CD4-positive, alpha-beta T cell treated with Interleukin-6 at 100 ng/mL for 8 hours (primary cell): ENCODE measurements around the gene CCSER1.
"Not testable (repeated sequence)": the region's sequence is repeated elsewhere in the genome, so short reads cannot be mapped to it uniquely, and the experiment has no call there.

Experiments used
- DNase-seq: peaks from one replicate; pipeline ENCODE4 v3.0.0-alpha.2; 2020; ENCODE audit warnings: mixed read lengths, low spot score

The CCSER1 gene

GRCh38 chr4:91064157-91064853 is 937.1 kb downstream of the CCSER1 start:
- DNase-seq, result no peak

DNA sequence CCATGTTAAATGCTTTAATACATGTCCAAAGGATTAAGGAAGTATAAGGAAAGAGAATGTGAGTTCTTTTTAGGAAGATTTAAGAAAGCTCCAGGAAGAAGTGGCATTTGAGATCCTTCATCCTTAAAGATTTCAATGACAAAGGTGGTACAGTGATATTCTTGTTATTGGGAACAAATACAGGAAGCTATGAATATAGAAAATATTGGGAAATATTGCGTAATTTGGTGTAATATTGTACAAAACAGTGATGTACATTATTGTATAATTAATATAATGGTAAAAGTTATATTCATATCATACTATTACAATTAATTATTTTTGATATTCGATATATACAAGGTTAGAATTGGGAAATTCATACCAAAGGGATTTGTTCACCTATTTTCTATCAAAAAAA is 937.9 kb downstream of the CCSER1 start:
- DNase-seq, result no peak

DNA sequence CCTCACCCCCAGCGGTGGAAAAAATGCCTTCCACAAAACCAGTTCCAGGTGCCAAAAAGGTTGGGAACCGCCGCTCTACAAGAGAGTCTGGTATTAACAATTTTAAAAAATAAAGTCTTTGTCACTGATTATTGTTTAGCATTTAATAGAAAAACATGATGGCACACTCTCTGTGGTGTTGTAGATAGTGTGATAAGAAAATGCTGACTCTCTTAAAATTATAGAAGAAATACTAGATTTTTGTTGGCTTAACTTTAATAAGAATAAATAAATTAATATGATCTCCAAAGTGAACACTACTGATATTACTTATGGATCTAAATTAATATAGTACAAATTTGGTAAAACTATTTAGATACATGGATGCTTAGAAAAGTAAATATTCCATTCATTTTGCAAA is 943.5 kb downstream of the CCSER1 start:
- DNase-seq, result no peak

- DNase-seq, result no peak
Measured at GRCh38 chr4:91076147-91076546, 949.0 kb downstream of the CCSER1 start.

DNA sequence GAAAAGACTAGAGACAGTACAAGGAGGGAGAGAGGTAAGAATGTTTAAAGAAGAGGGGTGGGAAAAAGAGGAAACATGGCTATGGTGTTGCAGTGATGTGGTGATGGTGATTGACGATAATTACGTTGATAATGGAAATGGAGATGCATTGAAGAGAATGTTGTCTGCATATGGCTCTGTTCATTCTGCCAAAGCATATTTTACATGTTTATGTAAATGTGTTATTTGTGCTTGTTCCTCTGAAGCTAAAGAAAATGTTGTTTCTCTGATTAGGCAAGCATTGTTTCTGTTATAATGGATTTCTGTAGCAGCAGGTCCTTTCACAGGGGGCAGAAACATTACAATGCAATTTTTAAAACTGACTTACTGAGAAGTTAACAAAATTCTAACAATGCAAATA is 958.8 kb downstream of the CCSER1 start:
- no peak for DNase-seq

DNA sequence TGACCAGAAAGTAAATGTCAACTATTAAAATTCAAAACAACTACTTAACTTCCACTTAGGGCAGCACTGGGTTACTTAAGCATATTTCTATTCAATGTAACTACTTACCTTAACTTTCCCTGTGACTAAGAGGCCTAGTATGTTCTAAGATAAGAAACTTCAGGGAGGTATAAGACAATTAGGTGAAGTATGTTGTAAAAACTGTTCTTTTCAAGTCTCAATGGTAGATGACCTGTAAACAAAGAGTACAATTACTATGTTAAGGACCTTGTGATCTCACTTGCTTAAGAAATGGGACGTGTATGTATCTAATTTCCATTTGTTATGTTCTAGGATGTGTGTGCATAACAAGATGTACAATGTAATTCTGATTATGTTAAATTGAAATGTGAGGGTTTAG is 960.5 kb downstream of the CCSER1 start:
- DNase-seq, result no peak

DNA sequence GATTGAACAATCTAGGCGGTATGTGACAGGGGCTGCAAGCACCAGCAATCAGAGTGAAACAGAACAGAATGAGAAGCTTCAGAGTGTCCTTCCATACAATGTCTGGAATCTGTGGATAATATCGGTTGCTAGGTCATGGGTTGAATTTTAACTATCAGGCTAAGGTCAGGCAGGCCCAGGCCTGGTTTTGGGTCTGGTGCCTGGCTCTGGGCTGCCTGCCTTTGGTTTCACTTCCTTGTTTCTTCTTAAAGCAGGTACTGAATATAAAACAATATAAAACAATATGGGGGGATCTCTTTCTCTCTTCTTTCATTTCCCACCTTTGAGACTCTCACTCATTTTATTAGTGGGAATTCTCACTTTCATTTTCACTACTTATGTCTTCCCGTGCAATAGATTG is 962.0 kb downstream of the CCSER1 start:
- DNase-seq, result no peak

- DNase-seq, result no peak
Measured at GRCh38 chr4:91092398-91092980, 965.3 kb downstream of the CCSER1 start.

DNA sequence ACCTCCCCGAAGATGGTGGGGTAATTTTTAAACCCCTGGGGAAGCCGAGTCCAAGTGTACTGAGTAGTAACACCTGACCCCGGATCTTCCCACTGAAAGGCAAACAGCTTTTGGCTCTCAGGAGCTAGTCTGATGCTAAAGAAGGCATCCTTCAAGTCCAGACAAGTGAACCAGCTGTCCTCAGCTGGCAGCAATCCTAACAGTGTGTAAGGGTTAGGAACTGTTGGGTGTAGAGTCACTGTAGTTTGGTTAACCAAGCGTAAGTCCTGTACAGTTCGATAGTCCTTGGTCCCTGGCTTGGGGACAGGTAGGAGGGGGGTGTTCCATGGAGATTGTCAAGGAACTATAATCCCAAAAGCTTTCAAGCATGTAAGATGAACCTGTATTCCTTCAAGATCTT is 967.0 kb downstream of the CCSER1 start:
- not testable (repeated sequence) for DNase-seq

GRCh38 chr4:91099666-91100065 is 972.5 kb downstream of the CCSER1 start:
- DNase-seq, result no peak

GRCh38 chr4:91108751-91109150 is 981.6 kb downstream of the CCSER1 start:
- no peak for DNase-seq

DNA sequence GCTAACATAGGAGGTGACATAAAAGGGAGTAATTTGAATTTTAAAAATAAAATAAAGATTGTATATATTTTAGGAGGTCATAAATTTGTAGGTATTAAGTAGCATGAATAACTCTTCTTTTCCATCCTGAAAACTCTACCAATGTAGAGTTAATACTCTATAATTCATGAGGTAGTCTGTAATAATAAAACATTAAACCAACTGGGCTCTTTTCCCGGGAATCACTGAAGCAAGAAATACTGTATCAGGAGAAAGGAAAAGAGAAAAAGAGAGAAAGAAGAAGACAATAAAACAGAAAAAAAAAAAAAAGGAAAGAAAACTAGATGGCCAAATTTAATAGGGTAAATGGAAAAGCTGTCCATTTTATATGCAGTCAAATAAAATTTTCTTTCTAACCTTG is 984.4 kb downstream of the CCSER1 start:
- DNase-seq, result no peak

- no peak for DNase-seq
Measured at GRCh38 chr4:91113130-91113706, 986.0 kb downstream of the CCSER1 start.

- no peak for DNase-seq
Measured at GRCh38 chr4:91114386-91114785, 987.2 kb downstream of the CCSER1 start.

GRCh38 chr4:91116861-91117260 is 989.7 kb downstream of the CCSER1 start:
- DNase-seq, result no peak

DNA sequence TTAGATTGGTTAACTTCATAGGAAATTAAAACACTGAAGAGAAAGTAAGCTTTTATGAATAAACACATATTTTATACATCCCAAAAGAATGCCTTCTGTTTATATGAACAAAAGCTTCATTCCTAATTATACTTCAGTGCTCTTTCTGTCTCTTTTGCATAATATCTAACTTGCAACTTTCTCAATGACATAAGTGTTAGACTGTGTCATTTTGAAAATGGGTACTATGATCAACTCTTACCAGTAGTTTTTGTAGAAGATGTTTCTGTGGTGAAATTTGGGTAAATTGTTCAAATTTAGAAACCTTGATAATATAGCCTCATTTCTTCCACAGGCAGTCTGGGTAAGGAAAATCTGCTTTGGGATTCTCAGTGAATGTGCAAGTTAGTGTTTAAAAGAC is 991.4 kb downstream of the CCSER1 start:
- no peak for DNase-seq

DNA sequence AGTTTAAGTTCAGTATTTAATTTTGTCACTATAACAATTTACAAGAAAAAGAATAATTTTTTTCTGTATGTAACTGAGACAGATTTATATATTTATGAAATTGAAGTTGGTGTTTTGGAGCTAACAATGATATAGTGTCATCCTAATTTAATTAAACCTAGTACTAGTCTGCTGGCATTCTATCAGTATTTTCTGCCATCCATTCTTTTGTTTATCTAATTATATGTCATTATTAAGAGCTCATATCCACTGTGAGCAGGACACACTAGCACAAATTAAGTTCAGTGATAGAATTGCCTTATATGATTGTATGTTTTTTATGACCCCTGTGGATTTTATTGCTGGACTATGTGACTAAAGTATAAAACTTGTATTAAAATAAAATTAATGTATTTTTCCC is 996.5 kb downstream of the CCSER1 start:
- no peak for DNase-seq

GRCh38 chr4:91127192-91127591 is 1000.0 kb downstream of the CCSER1 start:
- no peak for DNase-seq

- DNase-seq, result no peak
Measured at GRCh38 chr4:91127831-91128230, 1000.6 kb downstream of the CCSER1 start.

DNA sequence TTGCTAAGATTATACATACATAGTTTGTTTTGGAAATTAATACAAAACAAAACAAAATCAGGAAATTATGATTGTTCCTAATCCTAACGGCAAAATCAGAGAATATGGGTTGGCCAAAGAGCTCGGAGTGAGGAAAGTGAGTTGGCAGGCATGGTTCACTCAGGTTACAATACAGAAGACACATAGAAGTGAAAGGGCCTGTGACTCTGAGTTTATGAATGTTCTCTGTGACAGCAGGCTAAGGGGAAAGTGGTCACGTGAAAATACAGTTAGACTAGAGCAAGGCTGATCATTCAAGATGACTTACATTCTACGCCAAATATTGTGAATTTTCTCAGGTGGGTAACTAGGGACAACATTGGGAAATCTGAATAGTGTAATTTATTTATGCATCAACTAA is 1001.3 kb downstream of the CCSER1 start:
- no peak for DNase-seq

- DNase-seq, result no peak
Measured at GRCh38 chr4:91147067-91147466, 1019.9 kb downstream of the CCSER1 start.

DNA sequence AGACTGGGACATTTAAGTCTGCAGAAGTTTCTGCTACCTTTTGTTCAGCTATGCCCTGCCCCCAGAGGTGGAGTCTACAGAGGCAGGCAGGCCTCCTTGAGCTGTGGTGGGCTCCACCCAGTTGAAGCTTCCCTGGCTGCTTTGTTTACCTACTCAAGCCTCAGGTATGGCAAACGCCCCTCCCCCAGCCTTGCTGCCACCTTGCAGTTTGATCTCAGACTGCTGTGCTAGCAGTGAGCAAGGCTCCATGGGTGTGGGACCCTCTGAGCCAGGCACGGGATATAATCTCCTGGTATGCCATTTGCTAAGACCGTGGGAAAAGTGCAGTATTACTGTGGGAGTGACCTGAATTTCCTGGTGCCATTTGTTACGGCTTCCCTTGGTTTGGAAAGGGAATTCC is 1026.8 kb downstream of the CCSER1 start:
- not testable (repeated sequence) for DNase-seq

DNA sequence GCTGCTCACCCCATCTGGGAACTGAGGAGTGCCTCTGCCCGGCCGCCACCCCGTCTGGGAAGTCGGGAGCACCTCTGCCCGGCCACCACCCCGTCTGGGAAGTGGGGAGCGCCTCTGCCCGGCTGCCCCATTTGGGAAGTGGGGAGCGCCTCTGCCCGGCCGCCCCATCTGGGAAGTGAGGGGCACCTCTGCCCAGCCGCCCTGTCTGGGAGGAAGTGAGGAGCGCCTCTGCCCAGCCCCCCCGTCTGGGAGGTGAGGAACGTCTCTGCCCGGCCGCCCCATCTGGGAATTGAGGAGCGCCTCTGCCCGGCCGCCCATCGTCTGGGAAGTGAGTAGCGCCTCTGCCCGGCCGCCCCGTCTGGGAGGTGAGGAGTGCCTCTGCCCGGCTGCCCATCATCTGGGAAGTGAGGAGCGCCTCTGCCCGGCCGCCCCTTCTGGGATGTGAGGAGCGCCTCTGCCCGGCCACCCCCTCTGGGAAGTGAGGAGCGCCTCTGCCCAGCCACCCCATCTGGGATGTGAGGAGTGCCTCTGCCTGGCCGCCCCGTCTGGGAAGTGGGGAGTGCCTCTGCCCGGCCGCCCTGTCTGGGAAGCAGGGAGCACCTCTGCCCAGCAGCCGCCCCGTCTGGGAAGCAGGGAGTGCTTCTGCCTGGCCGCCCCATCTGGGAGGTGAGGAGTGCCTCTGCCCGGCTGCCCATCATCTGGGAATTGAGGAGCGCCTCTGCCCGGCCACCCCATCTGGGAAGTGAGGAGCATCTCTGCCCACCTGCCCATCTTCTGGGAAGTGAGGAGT is 1040.9 kb downstream of the CCSER1 start:
- not testable (repeated sequence) for DNase-seq
